A673 (cell line): ENCODE results near the gene ADAMTS2. TPM values are rescaled to one million over a fixed set of nuclear protein-coding genes. Genes with fewer than 3 reads are reported as not detected.

Source experiments
- BruUV-seq: library from RNA; stranded (reverse); fragments of 400-500 nt; replicated peaks from 2 replicates; lab custom pipeline; 2021; lab: Mats Ljungman, UMichigan
- CTCF ChIA-PET: fragments of 300-600 bp; sonication (Branson Sonifier 250); formaldehyde crosslinking; loops from one replicate; lab custom pipeline; 2022; ENCODE audit warnings: antibody characterized with exemption; lab: Charles Lee
- POLR2A ChIA-PET: fragments of 300-600 bp; sonication (Branson Sonifier 250); formaldehyde crosslinking; loops from one replicate; lab custom pipeline; 2022; ENCODE audit warnings: antibody characterized with exemption; ENCODE audit not compliant: low non-redundant PET; lab: Charles Lee
- DNase-seq: peaks from one replicate; pipeline ENCODE4 v3.0.0-alpha.2; 2015; ENCODE audit warnings: low spot score
- H3K27ac ChIP-seq: fragments of 200-600 bp; sonication (generic); 2 replicates; pipeline ENCODE4 v1.5.1; 2016; ENCODE audit warnings: mixed run types, low read depth, mild to moderate bottlenecking, mixed read lengths, antibody characterized with exemption, low read length; ENCODE audit not compliant: poor library complexity, severe bottlenecking
- H3K27me3 ChIP-seq: fragments of 200-600 bp; sonication (generic); replicated peaks from 2 replicates; pipeline ENCODE4 v1.6.1; 2017; ENCODE audit warnings: mixed run types, low read depth, mild to moderate bottlenecking, mixed read lengths, antibody characterized with exemption, low read length; ENCODE audit not compliant: insufficient read depth, poor library complexity
- H3K36me3 ChIP-seq: fragments of 200-600 bp; sonication (generic); 2 replicates; pipeline ENCODE4 v1.6.1; 2016; ENCODE audit warnings: mixed run types, mild to moderate bottlenecking, mixed read lengths, antibody characterized with exemption, low read length; ENCODE audit not compliant: insufficient read depth, poor library complexity, severe bottlenecking
- H3K4me1 ChIP-seq: fragments of 200-600 bp; sonication (generic); 2 replicates; pipeline ENCODE4 v1.6.1; 2017; ENCODE audit warnings: mixed run types, mild to moderate bottlenecking, mixed read lengths, antibody characterized with exemption, low read length; ENCODE audit not compliant: insufficient read depth, poor library complexity, severe bottlenecking
- H3K4me3 ChIP-seq: fragments of 200-600 bp; sonication (generic); 2 replicates; pipeline ENCODE4 v1.5.1; 2016; ENCODE audit warnings: low read depth, mixed run types, mild to moderate bottlenecking, mixed read lengths, low read length; ENCODE audit not compliant: poor library complexity, severe bottlenecking
- H3K9me3 ChIP-seq: fragments of 200-600 bp; sonication (generic); 2 replicates; pipeline ENCODE4 v1.6.1; 2016; ENCODE audit warnings: mixed run types, low read depth, mild to moderate bottlenecking, mixed read lengths, antibody characterized with exemption, low read length; ENCODE audit not compliant: poor library complexity, severe bottlenecking
- CTCF ChIP-seq: fragments of 300-800, 200-600 bp; sonication (generic); conservative IDR thresholded peaks from 2 replicates; pipeline ENCODE4 v1.5.1; 2017; ENCODE audit warnings: low read depth, mild to moderate bottlenecking, antibody characterized with exemption, low read length, moderate library complexity, mixed read lengths
- EZH2 ChIP-seq: fragments of 200-600 bp; sonication (generic); IDR thresholded peaks from 2 replicates; pipeline ENCODE4 v1.6.1; 2017; ENCODE audit warnings: borderline replicate concordance, low read depth, mild to moderate bottlenecking, mixed read lengths, antibody characterized with exemption, low read length; ENCODE audit not compliant: poor library complexity, severe bottlenecking
- intact Hi-C: fragments of 100-400 bp; cut with micrococcal nuclease; formaldehyde crosslinking; loops from one replicate; pipeline ENCODE4 v1.10.0; 2022; ENCODE audit not compliant: unreplicated experiment
- total RNA-seq: library from RNA; stranded (reverse); gene quantifications from 2 replicates; pipeline ENCODE4 v1.2.3, GENCODE V29; 2021

ADAMTS2 gene
- total RNA-seq, 1 experiment from 2014 or later, result 0.39 TPM

- H3K9me3 ChIP-seq, result no peaks in the 10 kb centered on the region
- no TSS peak for BruUV-seq
- intact Hi-C loops, result no loop called here
- no peaks in the 10 kb centered on the region for H3K36me3 ChIP-seq
- CTCF ChIA-PET, result no interaction called here
- H3K27me3 ChIP-seq, result no peaks in the 10 kb centered on the region
- TF ChIP-seq EZH2 (no peak), CTCF (no peak)
- no peak overlapping the region for H3K4me3 ChIP-seq
- no peak overlapping the region for H3K27ac ChIP-seq
- POLR2A ChIA-PET, result no interaction called here
- peaks cover 6% of the 10 kb centered on the region for H3K4me1 ChIP-seq
- no peak for DNase-seq
These were observed 111.2 kb downstream of the ADAMTS2 start for GRCh38 chr5:179233909-179234562.

- no peak overlapping the region for H3K4me3 ChIP-seq
- CTCF ChIA-PET, result no interaction called here
- H3K36me3 ChIP-seq, result no peaks in the 10 kb centered on the region
- no peaks in the 10 kb centered on the region for H3K9me3 ChIP-seq
- H3K4me1 ChIP-seq, result peaks cover 6% of the 10 kb centered on the region
- no peaks in the 10 kb centered on the region for H3K27me3 ChIP-seq
- intact Hi-C loops, result no loop called here
- no TSS peak for BruUV-seq
- no peak for DNase-seq
- TF ChIP-seq EZH2, result no peak
- TF ChIP-seq CTCF, result no peak
- POLR2A ChIA-PET, result no interaction called here
- H3K27ac ChIP-seq, result no peak overlapping the region
These were observed 113.0 kb downstream of the ADAMTS2 start for GRCh38 chr5:179232091-179232735.

DNA sequence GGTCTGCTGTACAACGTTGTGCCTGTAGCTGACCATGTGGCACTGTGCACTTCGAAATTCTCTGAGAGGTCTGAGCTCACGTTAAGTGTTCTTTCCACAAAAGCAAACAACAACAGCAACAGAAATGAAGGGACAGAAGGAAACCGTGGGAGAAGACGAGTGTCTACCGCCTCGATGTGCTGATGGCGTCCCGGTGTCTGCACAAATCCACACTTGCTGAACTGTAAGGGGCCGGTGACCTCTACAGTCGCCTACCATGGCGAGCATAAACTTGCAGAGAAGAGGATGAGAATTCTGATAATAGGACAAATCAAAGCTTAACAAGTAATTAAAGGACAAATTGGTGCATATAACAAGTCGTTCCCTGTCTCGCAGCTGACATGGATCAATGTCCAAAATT lies 114.0 kb downstream of the ADAMTS2 start:
- Histone ChIP-seq H3K4me3 (no peak overlapping the region), H3K9me3 (no peaks in the 10 kb centered on the region), H3K36me3 (no peaks in the 10 kb centered on the region), H3K27ac (no peak overlapping the region), H3K4me1 (peaks cover 6% of the 10 kb centered on the region), H3K27me3 (no peaks in the 10 kb centered on the region)
- no TSS peak for BruUV-seq
- no peak for DNase-seq
- intact Hi-C loops, result no loop called here
- POLR2A ChIA-PET, result no interaction called here
- TF ChIP-seq CTCF, result no peak
- TF ChIP-seq EZH2, result no peak
- CTCF ChIA-PET, result no interaction called here
